ENCODE measurements around the gene LOXL1. TPM values are rescaled to one million over a fixed set of nuclear protein-coding genes. Genes with fewer than 3 reads are reported as not detected.

Gene LOXL1
- total and polyA plus RNA-seq, 10 of the 15 experiments (the other 5 are each of a cell fraction or from before 2014, with no cell fraction given) = 0.07 to 0.15 TPM; not detected in 8

GRCh38 chr15:73982222-73982962 is 56.1 kb downstream of the LOXL1 start:
- ChIA-PET RAD21 (ENCODE audit: unreplicated experiment) (interaction anchor here (0.7 kb wide), 1 partner anchor 11 kb away, joined by 4 read pairs; no protein-coding TSS in a partner anchor), CTCF (interaction anchor here (0.9 to 3.6 kb wide), 5 partner anchors 10 to 71 kb away, joined by 3 to 26 read pairs (median 5); partner anchors contain the start of genes PML and STOML1), POLR2A (interaction anchor here (0.7 to 1.7 kb wide), 2 partner anchors 12 to 14 kb away, joined by 3 to 8 read pairs; partner anchors contain the start of gene PML), SMC1A (ENCODE audit: uncharacterized antibody, unreplicated experiment) (interaction anchor here (1.1 to 1.7 kb wide), 5 partner anchors 9 to 18 kb away, joined by 3 to 6 read pairs (median 4); partner anchors contain the start of gene PML)
- WGBS (ENCODE audit: insufficient coverage, insufficient replicate concordance, low lambda C conversion rate, missing lambda C conversion rate) = 35% methylated on average over 8 of the region's 8 CpGs
- intact Hi-C loops (cut with micrococcal nuclease; ENCODE audit: unreplicated experiment) (no loop called here), in situ Hi-C loops (cut with MboI) (no loop called here)
- DNase-seq (ENCODE audit: low read depth, low spot score) = no peak
- H3K4me2 ChIP-seq (ENCODE audit: control insufficient read depth, insufficient read depth) = peak overlapping the region; percentile 87
- H3K27ac ChIP-seq (ENCODE audit: control insufficient read depth, insufficient read depth) = peak overlapping the region; percentile 93
- H3K4me3 ChIP-seq = no peak overlapping the region; the same call in 1 of the 2 replicates
- H3K36me3 ChIP-seq (ENCODE audit: control insufficient read depth in 2 of 2, insufficient read depth in 2 of 2, low read length in 1 of 2) = no peaks in the 10 kb centered on the region; a peak in 1 of 4 replicates
- peak; percentile 86 for ATAC-seq
- H3K9me3 ChIP-seq (replicated peaks; ENCODE audit: control insufficient read depth, insufficient read depth, low read length) = no peaks in the 10 kb centered on the region
- H3K27me3 ChIP-seq (replicated peaks in 1 of 2; ENCODE audit: control insufficient read depth in 2 of 2, insufficient read depth in 2 of 2, low read length in 1 of 2) = no peaks in the 10 kb centered on the region
- no peaks in the 10 kb centered on the region for H3K79me2 ChIP-seq (ENCODE audit: control insufficient read depth, insufficient read depth, low read length)
- BruUV-seq (replicated peaks) = no TSS peak
- peak; percentile 86 for FAIRE-seq
- no peaks in the 10 kb centered on the region for H4K20me1 ChIP-seq (ENCODE audit: control insufficient read depth, insufficient read depth)
- H2AFZ ChIP-seq (ENCODE audit: control insufficient read depth, low read depth, low read length) = peak overlapping the region; percentile 82
- peak overlapping the region; percentile 53 for H3K9ac ChIP-seq (ENCODE audit: control insufficient read depth, insufficient read depth, low read length)
- peaks cover 47% of the 10 kb centered on the region for H3K4me1 ChIP-seq (ENCODE audit: control insufficient read depth, insufficient read depth, low read length)
- TF ChIP-seq FOXK2 (IDR thresholded peaks at IDR 0.05) (no peak), SMAD5 (IDR thresholded peaks at IDR 0.05; ENCODE audit: low read depth) (no peak), CHD2 (IDR thresholded peaks at IDR 0.05; ENCODE audit: borderline replicate concordance, low read depth, low read length) (no peak), ATF2 (IDR thresholded peaks at IDR 0.05; ENCODE audit: low read length) (no peak), TCF3 (IDR thresholded peaks at IDR 0.05; ENCODE audit: borderline replicate concordance, insufficient read depth, low read depth, low read length) (0 out of 2 replicates have a peak, but pooled peaks have one; percentile 16), JUND (IDR thresholded peaks at IDR 0.05; ENCODE audit: low read depth, low read length) (no peak), CREM (IDR thresholded peaks at IDR 0.05; ENCODE audit: low read depth) (peak; percentile 62; the same call in 1 of the 2 replicates), KAT2A (conservative IDR thresholded peaks at IDR 0.05; ENCODE audit: control insufficient read depth, low read depth, low read length) (no peak), PAX5 (IDR thresholded peaks at IDR 0.05; ENCODE audit: borderline replicate concordance, low read depth, low read length) (peak; percentile 62; the same call in 1 of the 2 replicates), SUZ12 (IDR thresholded peaks at IDR 0.05; ENCODE audit: unreplicated experiment) (no peak), IKZF1 (conservative IDR thresholded peaks at IDR 0.05) (0 out of 2 replicates have a peak, but pooled peaks have one; percentile 12), ZBTB4 (CRISPR knock-in tag; IDR thresholded peaks at IDR 0.05) (no peak), MYC (IDR thresholded peaks at IDR 0.05; ENCODE audit: insufficient read depth, insufficient read length, insufficient replicate concordance, low read length, severe bottlenecking) (no peak), ASH2L (IDR thresholded peaks at IDR 0.05; ENCODE audit: borderline replicate concordance, low read depth) (no peak), EP300 (IDR thresholded peaks at IDR 0.05; ENCODE audit: borderline replicate concordance in 1 of 2, control insufficient read depth in 1 of 2, low read depth in 2 of 2, low read length in 2 of 2) (no peak), MYB (IDR thresholded peaks at IDR 0.05; ENCODE audit: borderline replicate concordance, low read depth, low read length) (no peak), DPF2 (IDR thresholded peaks at IDR 0.05) (no peak), YBX1 (IDR thresholded peaks at IDR 0.05) (no peak)
- TF ChIP-seq, protein P1, sequence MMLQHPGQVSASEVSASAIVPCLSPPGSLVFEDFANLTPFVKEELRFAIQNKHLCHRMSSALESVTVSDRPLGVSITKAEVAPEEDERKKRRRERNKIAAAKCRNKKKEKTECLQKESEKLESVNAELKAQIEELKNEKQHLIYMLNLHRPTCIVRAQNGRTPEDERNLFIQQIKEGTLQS (IDR thresholded peaks at IDR 0.05; ENCODE audit: borderline replicate concordance, extremely low read depth, low read depth, low read length) = no peak
